ENCODE measurements around the gene ACSF2.

ACSF2 gene

GRCh38 chr17:50476545-50477315 lies 50.7 kb downstream of the ACSF2 start:
- DNase-seq (ENCODE audit: low read depth in 1 of 2, low spot score in 1 of 2), result no peak

- no peak for DNase-seq (ENCODE audit: low read depth in 1 of 2, low spot score in 1 of 2)
Observed at GRCh38 chr17:50477976-50478375, 52.0 kb downstream of the ACSF2 start.

- peak; percentile 70 to 76 for DNase-seq (ENCODE audit: low read depth in 1 of 2, low spot score in 1 of 2)
Observed at GRCh38 chr17:50478391-50479381, 52.7 kb downstream of the ACSF2 start, which contains the start of gene RSAD1. Gene RSAD1, plus strand, starts transcription at chr17:50478860. Its CDS starts 25 bp downstream, at chr17:50478885.

- DNase-seq (ENCODE audit: low read depth in 1 of 2, low spot score in 1 of 2), result peak; percentile 30 to 50
Observed at GRCh38 chr17:50479522-50480141, 53.6 kb downstream of the ACSF2 start.

GRCh38 chr17:50480142-50480764 lies 54.2 kb downstream of the ACSF2 start:
- no peak for DNase-seq (ENCODE audit: low read depth in 1 of 2, low spot score in 1 of 2)

GRCh38 chr17:50480854-50481490 lies 55.0 kb downstream of the ACSF2 start:
- no peak for DNase-seq (ENCODE audit: low read depth in 1 of 2, low spot score in 1 of 2)

- DNase-seq (ENCODE audit: low read depth in 1 of 2, low spot score in 1 of 2), result no peak
Observed at GRCh38 chr17:50481648-50482047, 55.6 kb downstream of the ACSF2 start.

- no peak for DNase-seq (ENCODE audit: low read depth in 1 of 2, low spot score in 1 of 2)
Observed at GRCh38 chr17:50482110-50482509, 56.1 kb downstream of the ACSF2 start.

GRCh38 chr17:50482516-50482915 lies 56.5 kb downstream of the ACSF2 start:
- DNase-seq (ENCODE audit: low read depth in 1 of 2, low spot score in 1 of 2), result peak; percentile 53 to 54

GRCh38 chr17:50483266-50483665 lies 57.2 kb downstream of the ACSF2 start:
- DNase-seq (ENCODE audit: low read depth in 1 of 2, low spot score in 1 of 2), result no peak

GRCh38 chr17:50484386-50485155 lies 58.6 kb downstream of the ACSF2 start:
- no peak for DNase-seq (ENCODE audit: low read depth in 1 of 2, low spot score in 1 of 2)

- DNase-seq (ENCODE audit: low read depth in 1 of 2, low spot score in 1 of 2), result no peak
Observed at GRCh38 chr17:50487213-50488096, 61.4 kb downstream of the ACSF2 start.

GRCh38 chr17:50488880-50489279 lies 62.9 kb downstream of the ACSF2 start:
- no peak for DNase-seq (ENCODE audit: low read depth in 1 of 2, low spot score in 1 of 2)

- DNase-seq (ENCODE audit: low read depth in 1 of 2, low spot score in 1 of 2), result no peak
Observed at GRCh38 chr17:50491505-50491904, 65.5 kb downstream of the ACSF2 start.

GRCh38 chr17:50492214-50492613 lies 66.2 kb downstream of the ACSF2 start:
- no peak for DNase-seq (ENCODE audit: low read depth in 1 of 2, low spot score in 1 of 2)

GRCh38 chr17:50493744-50494143 lies 67.7 kb downstream of the ACSF2 start:
- no peak for DNase-seq (ENCODE audit: low read depth in 1 of 2, low spot score in 1 of 2)

- no peak for DNase-seq (ENCODE audit: low read depth in 1 of 2, low spot score in 1 of 2)
Observed at GRCh38 chr17:50495217-50495823, 69.3 kb downstream of the ACSF2 start.

- DNase-seq (ENCODE audit: low read depth in 1 of 2, low spot score in 1 of 2), result no peak
Observed at GRCh38 chr17:50495918-50496317, 69.9 kb downstream of the ACSF2 start.
